Activated CD4-positive, alpha-beta memory T cell treated with anti-CD3 and anti-CD28 coated beads, Interleukin-2, amount 10 ng/mL, durations not matched to agents 7 days and 5 days (primary cell): Measurements from ENCODE around the gene SULF2. TPM values are rescaled to one million over a fixed set of nuclear protein-coding genes. Genes with fewer than 3 reads are reported as not detected.
"Not testable (repeated sequence)": the region's sequence is repeated elsewhere in the genome, so short reads cannot be mapped to it uniquely, and the experiment has no call there.

Experiments used
- CTCF ChIA-PET: fragments of 350-600 bp; sonication (Branson Sonifier 250); formaldehyde crosslinking; loops from one replicate; lab custom pipeline; 2021; ENCODE audit warnings: antibody characterized with exemption, inconsistent platforms; lab: Charles Lee
- POLR2A ChIA-PET: fragments of 350-600 bp; sonication (Branson Sonifier 250); formaldehyde crosslinking; loops from one replicate; lab custom pipeline; 2021; ENCODE audit warnings: antibody characterized with exemption; lab: Charles Lee
- DNase-seq: peaks from one replicate; pipeline ENCODE4 v3.0.0-alpha.2; 2020
- H3K27ac Mint-ChIP-seq: one replicate; pipeline ENCODE4 v1.8.0; 2021; ENCODE audit warnings: mild to moderate bottlenecking, mixed read lengths
- H3K27me3 Mint-ChIP-seq: one replicate; pipeline ENCODE4 v1.8.0; 2021; ENCODE audit warnings: mixed read lengths
- H3K36me3 Mint-ChIP-seq: one replicate; pipeline ENCODE4 v1.8.0; 2021; ENCODE audit warnings: low read depth, mixed read lengths
- H3K4me1 Mint-ChIP-seq: one replicate; pipeline ENCODE4 v1.8.0; 2021; ENCODE audit warnings: mixed read lengths
- H3K4me3 Mint-ChIP-seq: one replicate; pipeline ENCODE4 v1.8.0; 2021; ENCODE audit warnings: mild to moderate bottlenecking, mixed read lengths
- H3K9me3 Mint-ChIP-seq: one replicate; pipeline ENCODE4 v1.8.0; 2021; ENCODE audit warnings: mixed read lengths
- total RNA-seq, 2 experiments: library from RNA; stranded (reverse); gene quantifications; one replicate each; pipeline ENCODE4 v1.2.3, GENCODE V29; 2021

Gene SULF2
- total RNA-seq, 2 experiments from 2014 or later, result 0.71 to 1.1 TPM

DNA sequence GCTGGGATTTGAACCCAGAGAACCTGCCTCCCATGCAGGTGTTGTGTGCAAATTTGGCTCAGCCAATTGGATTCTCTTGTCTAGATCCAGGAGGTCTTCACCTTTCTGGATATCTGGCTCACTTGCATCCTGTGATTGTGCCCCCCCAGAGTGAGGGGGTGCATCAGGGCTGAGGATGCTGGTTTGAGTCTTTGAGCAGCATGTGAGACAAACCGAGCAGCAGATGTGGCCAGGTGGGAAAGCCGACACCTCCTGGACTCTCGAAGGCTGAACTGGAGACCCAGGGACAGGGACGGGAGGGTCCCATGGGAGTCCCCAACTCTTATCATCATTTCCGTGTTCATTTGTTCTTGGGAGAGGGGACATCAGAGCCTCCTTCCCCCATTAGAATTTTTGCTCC is 30.6 kb upstream of the SULF2 start:
- POLR2A ChIA-PET, result no interaction called here
- CTCF ChIA-PET, result no interaction called here
- H3K27ac Mint-ChIP-seq, result no peak overlapping the region

DNA sequence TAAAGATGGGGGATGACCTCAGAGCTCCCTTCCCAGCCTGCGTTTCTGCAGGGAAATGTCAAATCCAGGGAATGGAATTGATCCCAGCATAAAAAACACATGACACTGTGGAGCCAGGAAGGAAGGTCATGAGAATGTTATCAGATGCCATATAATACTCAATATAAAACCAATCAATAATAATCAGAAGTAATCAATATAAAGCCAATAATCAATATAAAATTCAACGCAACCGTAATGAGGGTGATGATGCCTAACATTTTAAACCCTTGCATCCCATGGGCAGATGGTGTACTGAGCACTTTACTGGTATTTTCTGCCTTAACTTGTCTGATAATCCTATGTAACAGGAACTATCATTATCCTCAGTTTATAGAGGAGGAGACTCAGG is 30.1 kb upstream of the SULF2 start:
- DNase-seq, result no peak
- H3K27ac Mint-ChIP-seq, result no peak overlapping the region
- ChIA-PET POLR2A (no interaction called here), CTCF (no interaction called here)
- peaks cover 42% of the 10 kb centered on the region for H3K27me3 Mint-ChIP-seq
- H3K9me3 Mint-ChIP-seq, result no peaks in the 10 kb centered on the region
- H3K4me3 Mint-ChIP-seq, result no peak overlapping the region
- no peaks in the 10 kb centered on the region for H3K36me3 Mint-ChIP-seq
- no peaks in the 10 kb centered on the region for H3K4me1 Mint-ChIP-seq

More for the DNA sequence above, 30.6 kb upstream of the SULF2 start:
- Mint-ChIP-seq H3K4me1 (no peaks in the 10 kb centered on the region), H3K9me3 (no peaks in the 10 kb centered on the region), H3K36me3 (no peaks in the 10 kb centered on the region), H3K4me3 (no peak overlapping the region), H3K27me3 (peaks cover 45% of the 10 kb centered on the region)
- no peak for DNase-seq

DNA sequence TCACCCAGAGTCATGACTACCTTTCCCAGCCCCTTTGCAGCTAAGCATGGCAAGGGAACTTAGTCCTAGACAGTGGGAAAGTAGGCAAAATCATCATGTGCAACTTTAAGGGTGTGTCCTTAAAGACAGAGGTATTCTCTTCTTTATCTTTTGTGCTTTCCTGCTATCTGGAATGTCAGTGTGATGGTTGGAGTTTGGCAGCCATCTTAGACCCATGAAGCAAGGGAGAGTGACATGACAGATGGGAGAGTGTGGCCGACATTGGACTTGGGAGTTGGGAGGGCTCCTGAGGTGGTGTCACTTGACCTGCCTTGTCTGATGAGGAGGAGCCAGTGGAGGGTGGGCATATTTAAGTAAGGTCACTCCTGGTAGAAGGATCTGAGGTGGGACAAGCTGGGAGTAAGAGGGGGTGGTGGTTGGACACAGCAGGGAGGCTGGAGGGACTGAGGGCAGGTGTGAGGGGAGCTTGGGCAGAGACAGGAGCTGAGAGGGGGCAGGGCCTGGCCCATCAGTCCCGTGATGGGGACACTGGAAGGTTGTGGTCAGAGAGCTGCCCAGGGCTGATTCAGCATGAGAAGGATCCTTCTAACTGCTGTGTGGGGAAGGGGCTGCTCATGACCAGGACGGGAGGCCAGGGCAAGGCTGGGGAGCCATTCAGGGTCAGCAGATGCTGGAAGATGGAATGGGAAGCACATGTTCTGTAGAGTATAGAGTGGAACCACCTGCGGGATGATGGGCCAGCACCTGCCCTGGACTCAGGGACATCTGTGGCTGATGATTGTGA is 29.5 kb upstream of the SULF2 start:
- no peaks in the 10 kb centered on the region for H3K4me1 Mint-ChIP-seq
- no peak overlapping the region for H3K4me3 Mint-ChIP-seq
- H3K9me3 Mint-ChIP-seq, result no peaks in the 10 kb centered on the region
- DNase-seq, result no peak
- peaks cover 42% of the 10 kb centered on the region for H3K27me3 Mint-ChIP-seq
- CTCF ChIA-PET, result no interaction called here
- POLR2A ChIA-PET, result no interaction called here
- no peak overlapping the region for H3K27ac Mint-ChIP-seq
- H3K36me3 Mint-ChIP-seq, result no peaks in the 10 kb centered on the region

DNA sequence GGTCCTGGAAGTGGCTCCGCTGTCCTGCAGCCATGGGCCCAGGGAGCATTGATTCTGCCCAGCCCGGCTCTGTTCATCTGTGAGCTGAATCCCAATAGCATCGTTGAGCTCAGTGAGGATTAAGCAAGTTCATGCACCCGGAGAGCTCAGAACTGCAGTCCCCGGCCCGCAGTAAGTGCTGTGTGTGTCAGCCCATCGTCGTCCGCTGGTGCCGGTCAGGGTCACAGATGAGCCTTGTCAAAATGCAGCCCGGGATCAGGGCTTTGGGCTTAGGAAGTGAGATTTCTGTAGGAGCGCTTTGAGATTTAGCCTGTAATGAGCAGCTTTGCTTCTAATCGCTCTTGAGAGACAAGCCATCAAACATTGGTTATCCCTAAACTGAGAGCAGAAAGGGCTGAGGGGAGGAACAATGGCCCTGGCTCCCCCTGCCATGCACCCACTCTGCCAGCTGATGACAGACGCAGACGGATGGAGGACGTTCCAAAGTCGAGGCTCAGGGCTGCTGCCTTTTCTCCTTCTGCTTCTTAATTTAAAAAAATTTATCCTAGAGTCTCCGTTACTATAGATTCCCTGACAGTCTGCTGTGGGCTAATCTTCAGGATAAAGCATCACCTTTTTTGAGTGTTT is 25.6 kb upstream of the SULF2 start:
- Mint-ChIP-seq H3K27ac (no peak overlapping the region), H3K9me3 (no peaks in the 10 kb centered on the region), H3K4me3 (no peak overlapping the region), H3K27me3 (peaks cover 36% of the 10 kb centered on the region), H3K36me3 (no peaks in the 10 kb centered on the region), H3K4me1 (no peaks in the 10 kb centered on the region)
- ChIA-PET POLR2A (no interaction called here), CTCF (interaction anchor here (0.5 to 0.6 kb wide), 2 partner anchors 53 to 1325 kb away, joined by 3 to 5 read pairs; no protein-coding TSS in a partner anchor)
- DNase-seq, result no peak

DNA sequence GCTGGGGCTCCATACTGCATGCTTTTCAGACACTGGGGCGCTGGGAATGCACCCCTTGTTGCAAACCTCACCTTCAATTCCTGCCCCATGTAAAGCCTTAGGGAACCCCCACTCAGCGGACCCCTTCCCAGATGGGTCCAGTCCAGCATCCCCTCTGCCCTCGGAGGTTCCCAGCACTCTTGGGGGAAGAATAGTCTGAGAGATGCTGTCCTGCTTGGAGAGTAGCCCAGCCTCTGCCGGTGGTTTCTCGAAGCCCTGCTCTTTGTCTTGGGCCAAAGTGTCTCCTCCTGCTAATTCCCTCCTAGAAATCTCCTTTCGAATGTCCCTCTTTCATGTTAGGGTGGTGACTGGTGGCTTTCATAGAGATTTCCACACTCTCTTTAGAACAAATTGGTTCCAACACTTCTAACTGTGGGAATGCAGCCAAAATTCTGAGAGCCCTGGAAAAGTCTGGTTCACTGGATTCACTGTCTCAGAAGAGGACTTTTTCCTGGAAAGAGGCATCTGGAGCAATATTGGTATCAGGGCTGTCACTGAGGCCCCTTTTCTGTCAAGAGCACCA is 24.9 kb upstream of the SULF2 start:
- Mint-ChIP-seq H3K27me3 (peaks cover 40% of the 10 kb centered on the region), H3K27ac (no peak overlapping the region), H3K4me3 (no peak overlapping the region), H3K4me1 (no peaks in the 10 kb centered on the region), H3K9me3 (no peaks in the 10 kb centered on the region), H3K36me3 (no peaks in the 10 kb centered on the region)
- no peak for DNase-seq
- POLR2A ChIA-PET, result no interaction called here
- CTCF ChIA-PET, result interaction anchor here (0.6 kb wide), 1 partner anchor 52 kb away, joined by 5 read pairs; no protein-coding TSS in a partner anchor

DNA sequence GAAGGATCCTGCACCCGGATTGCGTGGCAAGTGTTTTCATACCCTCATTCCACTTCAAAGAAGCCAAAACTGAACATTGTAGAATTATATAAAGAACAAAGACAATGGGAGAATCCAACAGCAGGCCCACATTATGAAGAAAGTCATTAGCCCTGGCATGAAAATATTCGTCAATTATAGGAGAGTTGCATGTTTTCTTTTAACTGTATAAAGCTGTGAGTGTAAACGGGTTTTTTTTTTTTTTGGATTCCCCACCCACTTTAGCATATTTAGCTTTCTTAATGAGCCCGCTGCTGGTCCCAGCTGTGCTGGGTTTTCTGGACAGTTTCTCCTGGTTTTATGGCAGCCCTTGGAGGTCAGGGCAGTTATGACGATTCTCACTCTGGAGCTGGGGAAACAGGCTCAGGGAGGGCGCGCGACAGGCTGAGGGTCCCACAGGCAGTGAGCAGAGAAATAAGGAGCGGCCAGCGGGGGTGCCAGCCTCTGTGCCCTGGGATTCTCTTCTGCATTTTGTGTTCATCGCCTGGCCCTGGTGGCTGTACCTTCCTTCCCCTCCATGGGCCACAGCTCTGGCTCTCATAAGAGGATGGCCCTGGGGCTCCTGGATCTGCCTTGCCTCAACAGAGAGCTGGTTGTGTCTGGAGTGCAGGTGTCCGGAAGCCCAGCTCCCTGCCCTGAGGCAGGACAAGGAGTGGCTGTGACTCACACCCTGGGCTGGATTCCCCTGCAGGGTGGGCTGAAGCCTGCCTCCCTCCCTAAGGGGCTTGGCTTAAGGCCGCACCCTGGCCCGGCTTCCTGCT is 24.1 kb upstream of the SULF2 start:
- no peaks in the 10 kb centered on the region for H3K9me3 Mint-ChIP-seq
- H3K4me1 Mint-ChIP-seq, result no peaks in the 10 kb centered on the region
- H3K4me3 Mint-ChIP-seq, result no peak overlapping the region
- no peaks in the 10 kb centered on the region for H3K36me3 Mint-ChIP-seq
- ChIA-PET POLR2A (no interaction called here), CTCF (no interaction called here)
- H3K27ac Mint-ChIP-seq, result no peak overlapping the region
- peaks cover 37% of the 10 kb centered on the region for H3K27me3 Mint-ChIP-seq
- DNase-seq, result no peak

DNA sequence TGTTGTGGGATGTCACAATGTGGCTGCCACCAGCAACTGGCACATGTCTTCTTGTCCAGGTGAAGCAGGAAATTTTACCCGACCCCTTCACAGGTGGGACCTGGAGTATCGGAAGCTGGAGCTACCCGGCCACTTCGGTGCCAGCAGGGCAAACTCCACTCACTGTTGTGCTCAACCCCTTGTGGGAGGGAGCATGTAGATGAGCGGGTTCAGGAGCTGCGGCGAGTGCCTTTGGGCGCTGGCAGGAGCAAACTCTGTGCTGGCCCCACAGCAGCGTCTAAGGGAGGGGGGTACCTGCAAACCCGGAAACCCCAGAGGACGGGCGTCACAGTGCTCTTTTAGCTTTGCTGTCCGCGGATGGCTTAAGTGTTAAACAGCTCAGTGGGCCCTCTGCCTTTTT is 20.7 kb upstream of the SULF2 start:
- H3K36me3 Mint-ChIP-seq, result no peaks in the 10 kb centered on the region
- H3K9me3 Mint-ChIP-seq, result no peaks in the 10 kb centered on the region
- ChIA-PET CTCF (no interaction called here), POLR2A (no interaction called here)
- no peaks in the 10 kb centered on the region for H3K4me1 Mint-ChIP-seq
- H3K27ac Mint-ChIP-seq, result no peak overlapping the region
- no peak overlapping the region for H3K4me3 Mint-ChIP-seq
- peaks cover 16% of the 10 kb centered on the region for H3K27me3 Mint-ChIP-seq
- DNase-seq, result no peak

DNA sequence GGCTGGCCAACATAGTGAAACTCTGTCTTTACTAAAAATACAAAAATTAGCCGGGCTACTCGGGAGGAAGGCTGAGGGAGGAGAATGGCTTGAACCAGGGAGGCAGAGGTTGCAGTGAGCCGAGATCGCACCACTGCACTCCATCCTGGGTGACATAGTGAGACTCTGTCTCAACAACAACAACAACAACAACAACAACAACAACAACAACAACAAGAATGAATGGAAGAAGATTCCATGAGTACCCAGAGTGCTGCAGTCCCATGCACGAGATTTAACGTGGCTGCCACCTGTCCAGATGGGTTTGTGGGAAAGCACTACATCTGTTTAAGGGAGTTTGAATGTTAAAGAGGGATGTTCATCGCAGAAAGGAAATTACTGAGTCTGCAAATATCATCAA is 19.7 kb upstream of the SULF2 start:
- CTCF ChIA-PET, DNase-seq, POLR2A ChIA-PET, H3K4me1 Mint-ChIP-seq, H3K36me3 Mint-ChIP-seq, H3K4me3 Mint-ChIP-seq, H3K27ac Mint-ChIP-seq, H3K9me3 Mint-ChIP-seq: not testable (repeated sequence)
- H3K27me3 Mint-ChIP-seq, result peaks cover 16% of the 10 kb centered on the region

DNA sequence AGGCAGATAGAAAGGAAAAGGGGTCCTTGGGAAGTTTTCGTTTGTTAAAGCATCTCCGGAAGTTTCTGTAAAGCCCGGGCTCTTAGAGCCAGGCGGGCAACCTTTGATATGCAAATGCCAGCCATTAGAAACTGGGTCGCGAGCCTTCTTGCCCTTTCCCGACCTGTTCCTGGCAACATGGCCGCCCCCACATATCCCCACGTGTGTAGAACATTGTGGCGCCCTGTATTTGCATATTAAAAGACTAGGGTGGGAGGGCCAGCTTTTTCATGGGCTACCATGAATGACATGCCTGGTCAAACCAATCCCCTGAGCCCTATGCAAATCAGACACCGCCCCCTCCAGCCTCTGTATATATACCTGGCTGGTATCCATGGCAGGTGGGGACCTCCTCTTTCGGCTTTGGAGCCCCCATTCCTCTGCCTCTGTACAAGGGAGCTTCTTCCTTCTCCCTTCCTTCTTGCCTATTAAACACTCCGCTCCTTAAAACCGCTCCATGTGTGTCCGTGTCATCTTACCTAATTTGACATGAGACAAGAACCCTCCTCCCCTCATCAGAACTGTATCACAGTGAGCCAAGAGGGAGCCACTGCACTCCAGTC is 19.0 kb upstream of the SULF2 start:
- H3K4me3 Mint-ChIP-seq, H3K4me1 Mint-ChIP-seq, CTCF ChIA-PET, DNase-seq, H3K36me3 Mint-ChIP-seq, H3K9me3 Mint-ChIP-seq, H3K27ac Mint-ChIP-seq: not testable (repeated sequence)
- H3K27me3 Mint-ChIP-seq, result peaks cover 15% of the 10 kb centered on the region
- POLR2A ChIA-PET, result interaction anchor here (0.6 kb wide), 1 partner anchor 305 kb away, joined by 5 read pairs; no protein-coding TSS in a partner anchor

DNA sequence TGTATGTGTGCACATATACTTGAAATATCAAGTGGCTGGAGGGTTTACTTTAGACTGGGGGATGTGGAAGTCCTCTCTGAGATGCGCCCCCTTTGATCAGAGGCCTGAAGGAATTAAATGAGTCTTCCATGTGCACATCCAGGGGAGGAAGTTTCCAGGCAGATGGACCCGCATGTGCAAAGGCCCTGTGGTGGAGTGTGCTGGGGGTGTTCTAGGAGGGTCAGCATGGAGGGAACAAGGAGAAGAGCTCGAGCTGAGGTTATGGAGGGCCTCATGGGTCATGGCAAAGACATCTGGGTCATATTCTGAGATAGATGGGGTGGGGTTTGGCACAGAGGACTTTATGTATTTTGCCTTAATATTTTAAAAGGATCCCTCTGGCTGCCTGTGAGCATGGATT is 17.7 kb upstream of the SULF2 start:
- ChIA-PET POLR2A (no interaction called here), CTCF (no interaction called here)
- Mint-ChIP-seq H3K4me3 (no peak overlapping the region), H3K9me3 (no peaks in the 10 kb centered on the region), H3K27ac (no peak overlapping the region), H3K27me3 (peaks cover 15% of the 10 kb centered on the region), H3K4me1 (no peaks in the 10 kb centered on the region), H3K36me3 (no peaks in the 10 kb centered on the region)
- DNase-seq, result no peak

DNA sequence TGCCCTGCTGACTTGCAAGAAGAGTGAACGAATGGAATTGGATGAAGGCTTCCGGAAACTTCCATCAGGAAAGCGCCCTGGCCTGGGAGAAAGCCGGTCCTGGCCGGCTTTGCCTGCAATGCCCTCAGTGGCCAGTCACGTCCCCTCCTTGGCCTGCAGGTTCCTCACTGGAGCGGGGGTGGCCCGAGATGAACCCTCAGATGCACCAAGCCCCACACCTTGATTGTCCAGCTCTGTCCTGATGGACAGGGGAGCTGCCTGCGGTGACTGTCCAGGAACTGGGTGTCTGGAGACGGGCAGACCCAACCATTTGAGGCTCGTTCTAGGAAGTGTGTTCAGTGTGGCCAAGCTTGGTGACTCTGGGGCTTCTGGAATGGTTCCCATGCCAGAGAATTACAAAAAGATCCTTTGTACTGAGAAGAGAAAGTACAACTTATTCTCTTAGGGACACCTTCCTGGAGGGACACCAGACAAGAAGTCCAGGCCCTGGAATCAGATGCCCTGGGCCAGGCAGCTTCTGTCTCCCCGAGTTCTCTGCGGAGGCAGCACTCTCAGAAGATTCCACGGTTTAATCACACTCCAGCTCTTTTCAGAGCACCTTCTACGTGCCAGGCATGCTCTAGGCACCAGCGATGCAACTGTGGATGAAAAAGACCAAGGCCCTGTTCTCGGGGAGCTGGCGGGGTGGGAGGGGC is 17.1 kb upstream of the SULF2 start:
- H3K4me3 Mint-ChIP-seq, result no peak overlapping the region

DNA sequence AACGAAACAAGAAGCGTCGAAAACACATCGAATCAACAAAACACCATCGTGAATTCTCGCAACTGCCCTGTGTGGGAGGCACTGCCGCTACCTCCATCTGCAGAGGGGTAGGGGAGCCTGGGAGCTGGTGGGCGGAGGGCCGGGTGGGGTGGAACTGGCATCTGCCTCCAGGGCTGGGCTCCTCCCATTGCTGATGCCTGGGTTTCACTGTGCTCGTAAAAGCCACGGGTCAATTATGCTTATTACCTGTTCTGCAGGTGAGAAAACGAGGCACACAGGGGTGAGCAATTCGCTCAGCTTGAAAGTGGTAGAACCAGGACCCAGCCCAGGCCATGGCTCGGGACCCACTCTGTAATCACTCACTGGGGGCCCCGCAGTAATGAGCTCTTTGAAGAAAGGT is 16.5 kb upstream of the SULF2 start:
- no peak for DNase-seq
- ChIA-PET POLR2A (no interaction called here), CTCF (no interaction called here)
- no peaks in the 10 kb centered on the region for H3K4me1 Mint-ChIP-seq
- H3K27ac Mint-ChIP-seq, result no peak overlapping the region
- peaks cover 11% of the 10 kb centered on the region for H3K27me3 Mint-ChIP-seq
- H3K36me3 Mint-ChIP-seq, result no peaks in the 10 kb centered on the region
- H3K4me3 Mint-ChIP-seq, result no peak overlapping the region
- no peaks in the 10 kb centered on the region for H3K9me3 Mint-ChIP-seq

More for the DNA sequence above, 17.1 kb upstream of the SULF2 start:
- Mint-ChIP-seq H3K27me3 (peaks cover 15% of the 10 kb centered on the region), H3K36me3 (no peaks in the 10 kb centered on the region), H3K4me1 (no peaks in the 10 kb centered on the region), H3K9me3 (no peaks in the 10 kb centered on the region), H3K27ac (no peak overlapping the region)
- DNase-seq, result no peak
- ChIA-PET POLR2A (no interaction called here), CTCF (no interaction called here)
